ENCODE measurements around the gene FBXO10. TPM values are rescaled to one million over a fixed set of nuclear protein-coding genes. Genes with fewer than 3 reads are reported as not detected.

FBXO10 gene, protein sequence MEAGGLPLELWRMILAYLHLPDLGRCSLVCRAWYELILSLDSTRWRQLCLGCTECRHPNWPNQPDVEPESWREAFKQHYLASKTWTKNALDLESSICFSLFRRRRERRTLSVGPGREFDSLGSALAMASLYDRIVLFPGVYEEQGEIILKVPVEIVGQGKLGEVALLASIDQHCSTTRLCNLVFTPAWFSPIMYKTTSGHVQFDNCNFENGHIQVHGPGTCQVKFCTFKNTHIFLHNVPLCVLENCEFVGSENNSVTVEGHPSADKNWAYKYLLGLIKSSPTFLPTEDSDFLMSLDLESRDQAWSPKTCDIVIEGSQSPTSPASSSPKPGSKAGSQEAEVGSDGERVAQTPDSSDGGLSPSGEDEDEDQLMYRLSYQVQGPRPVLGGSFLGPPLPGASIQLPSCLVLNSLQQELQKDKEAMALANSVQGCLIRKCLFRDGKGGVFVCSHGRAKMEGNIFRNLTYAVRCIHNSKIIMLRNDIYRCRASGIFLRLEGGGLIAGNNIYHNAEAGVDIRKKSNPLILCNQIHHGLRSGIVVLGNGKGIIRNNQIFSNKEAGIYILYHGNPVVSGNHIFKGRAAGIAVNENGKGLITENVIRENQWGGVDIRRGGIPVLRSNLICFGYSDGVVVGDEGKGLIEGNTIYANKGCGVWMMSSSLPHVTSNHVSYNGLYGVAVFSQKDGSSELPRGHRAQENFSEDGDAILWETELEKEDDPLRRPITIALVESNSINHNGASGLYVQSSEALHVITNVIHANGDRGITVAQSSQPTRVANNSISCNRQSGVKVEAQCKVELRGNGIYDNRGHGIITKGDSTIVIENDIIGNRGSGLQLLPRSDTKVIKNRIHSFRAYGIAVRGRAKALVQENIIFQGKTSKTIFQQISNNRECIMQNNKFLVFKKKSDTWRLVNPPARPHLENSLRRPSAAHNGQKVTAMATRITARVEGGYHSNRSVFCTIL
- total RNA-seq, result 10 to 100 TPM; 49.8 to 62.2 (median 53.5) TPM

- in situ Hi-C loops (cut with MboI; ENCODE audit: low sequenced_read_pairs in 4 of 4) (loop anchor here in 3 of 4 donors (10.0 to 25.0 kb wide), 6 partner anchors 91 to 811 kb away; partner anchors contain the start of genes EXOSC3 (in 3 of the 3), ALDH1B1 (in 1 of the 3), POLR1E (in 1 of the 3) and SHB (in 1 of the 3)), intact Hi-C loops (cut with DNase I; ENCODE audit: low total_unique reads) (loop anchor here (2.0 to 10.0 kb wide), 6 partner anchors 17 to 809 kb away; partner anchors contain the start of genes EXOSC3, POLR1E, TOMM5 and ZBTB5)
- Histone ChIP-seq H3K27me3 (no peaks in the 10 kb centered on the region), H3K4me1 (peaks cover 35 to 42% of the 10 kb centered on the region in 2 donors), H3K4me3 (peak within 1 kb of the TSS; percentile 84 to 96 (median 93)), H3K27ac (peak within 1 kb of the TSS; percentile 94 to 99 (median 98)), H3K9me3 (no peaks in the 10 kb centered on the region), H3K36me3 (no peaks in the 10 kb centered on the region)
- DNase-seq (peak; percentile 53 to 72), ATAC-seq (peak; percentile 62 to 71)
- TF ChIP-seq CTCF (IDR thresholded peaks at IDR 0.05 in 4 of 5, conservative IDR thresholded peaks at IDR 0.05 in 1 of 5) (peak in 1 of 5 experiments; percentile 24), POLR2A (IDR thresholded peaks at IDR 0.05) (peak; percentile 95 to 96)
Observed at GRCh38 chr9:37575921-37576721, at the start of gene FBXO10. Gene FBXO10, minus strand, starts transcription at chr9:37576380. Its CDS starts 34,612 bp downstream, at chr9:37541768.

DNA sequence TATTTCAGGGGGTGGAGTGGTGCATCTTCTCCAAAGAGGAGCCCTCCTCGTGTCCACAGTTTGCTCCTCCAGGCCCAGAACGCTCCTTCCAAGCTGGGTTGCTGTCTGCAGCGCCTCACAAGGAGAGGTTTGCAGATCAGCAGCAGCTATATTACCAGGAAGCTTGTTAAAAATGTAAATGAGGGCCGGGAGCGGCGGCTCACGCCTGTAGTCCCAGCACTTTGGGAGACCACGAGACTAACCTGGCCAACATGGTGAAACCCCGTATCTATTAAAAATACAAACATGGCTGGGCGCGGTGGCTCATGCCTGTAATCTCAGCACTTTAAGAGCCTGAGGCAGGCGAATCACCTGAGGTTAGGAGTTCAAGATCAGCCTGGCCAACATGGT is 49.6 kb upstream of the FBXO10 start:
- ATAC-seq, result no peak
- no peak overlapping the region for H3K27ac ChIP-seq
- intact Hi-C loops (cut with DNase I; ENCODE audit: low total_unique reads), result no loop called here

GRCh38 chr9:37625036-37625757 is 49.0 kb upstream of the FBXO10 start:
- Histone ChIP-seq H3K27me3 (no peaks in the 10 kb centered on the region), H3K4me1 (no peaks in the 10 kb centered on the region), H3K36me3 (no peaks in the 10 kb centered on the region), H3K4me3 (no peak overlapping the region), H3K9me3 (no peaks in the 10 kb centered on the region), H3K27ac (no peak overlapping the region)
- TF ChIP-seq CTCF (IDR thresholded peaks at IDR 0.05 in 4 of 5, conservative IDR thresholded peaks at IDR 0.05 in 1 of 5) (no peak), POLR2A (IDR thresholded peaks at IDR 0.05) (no peak)
- intact Hi-C loops (cut with DNase I; ENCODE audit: low total_unique reads), result no loop called here
- in situ Hi-C loops (cut with MboI; ENCODE audit: low sequenced_read_pairs in 4 of 4), result no loop called here
- DNase-seq (no peak), ATAC-seq (no peak)

More for the DNA sequence above, 49.6 kb upstream of the FBXO10 start:
- H3K36me3 ChIP-seq, result no peaks in the 10 kb centered on the region
- no peak for DNase-seq
- TF ChIP-seq CTCF (IDR thresholded peaks at IDR 0.05 in 4 of 5, conservative IDR thresholded peaks at IDR 0.05 in 1 of 5) (no peak), POLR2A (IDR thresholded peaks at IDR 0.05) (no peak)
- in situ Hi-C loops (cut with MboI; ENCODE audit: low sequenced_read_pairs in 4 of 4), result no loop called here
- no peaks in the 10 kb centered on the region for H3K27me3 ChIP-seq
- H3K4me1 ChIP-seq, result no peaks in the 10 kb centered on the region
- no peak overlapping the region for H3K4me3 ChIP-seq
- no peaks in the 10 kb centered on the region for H3K9me3 ChIP-seq

All from gastrocnemius medialis (tissue), 4 donors.